Subcutaneous adipose tissue (tissue), 4 donors: Measurements from ENCODE around the gene GATAD2B. TPM values are rescaled to one million over a fixed set of nuclear protein-coding genes. Genes with fewer than 3 reads are reported as not detected.

Experiments
- CTCF ChIP-seq: fragments of 450-650 bp; IDR thresholded peaks from one replicate; pipeline ENCODE4 v1.5.1; 2016; ENCODE audit warnings: low read depth, mild to moderate bottlenecking, control low read depth, antibody characterized with exemption, moderate library complexity
- total RNA-seq, 4 donors: library from RNA; depleted of rRNA; stranded (reverse); fragments of >200 nt; gene quantifications; one replicate each; pipeline ENCODE4 v1.1.0, GENCODE V29; 2016

The GATAD2B gene
- total RNA-seq, 4 donors from 2014 or later: 14.3 to 22.3 (median 18.1) TPM

- TF ChIP-seq CTCF: no peak
Observed at GRCh38 chr1:153790313-153790965, 132.3 kb downstream of the GATAD2B start.

- no peak for TF ChIP-seq CTCF
Observed at GRCh38 chr1:153789478-153790034, 133.2 kb downstream of the GATAD2B start.

DNA sequence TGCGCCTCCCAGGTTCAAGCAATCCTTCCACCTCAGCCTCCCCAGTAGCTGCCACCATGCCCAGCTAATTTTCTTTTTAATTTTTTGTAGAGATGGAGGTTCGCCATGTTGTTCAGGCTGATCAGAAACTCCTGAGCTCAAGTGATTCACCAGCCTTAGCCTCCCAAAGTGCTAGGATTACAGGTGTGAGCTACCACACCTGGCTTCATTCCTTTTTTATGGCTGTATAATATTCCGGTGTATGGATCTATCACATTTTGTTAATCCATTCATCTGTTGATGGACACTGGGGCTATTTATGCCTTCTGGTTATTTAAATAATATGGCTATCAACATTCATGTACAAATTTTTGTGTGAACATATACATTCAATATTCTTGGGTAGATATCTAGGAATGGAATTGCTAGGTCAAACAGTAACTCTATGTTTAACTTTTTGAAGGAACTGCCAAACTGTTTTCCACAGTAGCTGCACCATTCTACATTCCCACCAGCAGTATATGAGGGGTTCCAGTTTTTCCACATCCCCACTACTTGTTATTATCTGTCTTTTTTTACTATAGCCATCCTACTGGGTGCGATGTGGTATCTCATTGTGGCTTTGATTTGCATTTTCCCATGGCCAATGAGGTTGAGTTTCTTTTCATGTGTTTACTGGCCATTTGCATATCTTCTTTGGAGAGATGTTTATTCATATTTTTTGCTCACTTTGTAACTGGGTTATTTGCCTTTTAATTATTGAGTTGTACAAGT is 136.6 kb downstream of the GATAD2B start:
- no peak for TF ChIP-seq CTCF

DNA sequence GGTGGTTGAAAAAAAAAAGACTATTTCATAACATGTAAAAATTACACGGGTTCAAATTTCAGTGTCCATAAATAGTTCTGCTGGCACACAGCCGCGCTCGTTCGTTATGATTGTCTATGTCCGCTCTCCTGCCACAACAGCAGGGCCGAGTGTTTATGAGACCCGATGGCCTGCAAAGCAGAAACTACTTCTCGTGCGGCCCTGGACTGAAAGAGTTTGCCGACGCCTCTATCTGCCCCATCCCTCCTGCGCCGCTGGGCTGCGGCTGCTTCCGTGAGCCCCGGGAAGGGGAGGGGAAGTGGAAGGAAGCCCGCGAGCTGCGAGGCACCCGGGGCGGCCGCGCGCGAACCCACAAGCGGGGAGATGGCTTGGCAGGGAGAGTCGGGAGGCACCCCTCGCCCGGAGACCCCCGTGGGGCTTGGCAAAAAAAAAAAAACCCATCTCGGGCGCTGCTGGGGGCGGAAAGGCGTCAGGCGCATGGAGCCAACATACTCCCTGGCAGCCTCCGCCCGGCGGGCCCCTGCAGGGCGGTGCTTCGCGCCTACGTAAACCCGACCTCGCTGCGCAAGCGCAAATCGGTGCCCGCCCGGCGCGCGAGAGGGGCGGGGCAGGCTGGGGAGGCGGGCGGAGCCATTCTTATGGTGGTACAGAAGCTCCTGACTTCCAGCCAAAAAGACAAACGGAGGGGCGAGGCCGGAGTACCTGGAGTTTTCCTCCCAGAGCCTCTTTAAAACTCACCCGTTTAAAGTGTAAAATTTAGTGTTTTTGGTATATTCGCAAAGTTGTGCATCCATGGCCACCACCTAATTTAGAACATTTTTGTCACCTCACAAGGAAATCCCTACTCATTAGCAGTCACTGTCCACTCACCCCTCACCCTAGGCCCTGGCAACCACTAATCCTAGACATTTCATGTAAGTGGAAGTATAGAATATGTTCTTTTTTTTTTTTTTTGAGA is 139.3 kb downstream of the GATAD2B start:
- no peak for TF ChIP-seq CTCF

DNA sequence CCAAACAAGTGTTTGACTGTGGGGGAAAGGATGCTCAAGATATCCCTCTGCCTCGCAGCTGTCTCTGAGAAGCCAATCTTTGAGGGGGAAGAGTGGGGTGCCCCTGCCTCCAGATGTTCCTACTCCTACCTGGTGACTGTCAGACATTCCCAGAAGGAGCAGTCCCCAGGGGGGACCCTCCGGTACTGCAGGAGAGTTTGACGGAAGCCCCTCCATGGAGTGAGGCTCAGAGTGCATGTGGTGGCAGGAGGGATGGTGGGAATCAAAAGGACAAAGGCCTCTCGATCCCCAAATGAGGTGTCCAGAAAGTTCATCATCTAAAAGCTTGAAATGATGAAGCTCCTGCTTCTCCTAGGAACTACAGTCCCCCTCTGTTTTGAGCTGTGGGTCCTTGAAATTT is 142.2 kb downstream of the GATAD2B start:
- TF ChIP-seq CTCF: no peak

- no peak for TF ChIP-seq CTCF
Observed at GRCh38 chr1:153779781-153780541, 142.8 kb downstream of the GATAD2B start.
